Peyer's patch (tissue), 4 donors: ENCODE measurements around the gene TOX3.

ENCODE experiments used
- CTCF ChIP-seq, 6 experiments: fragments of 450-650 bp in 4 of 6; fragments of 200-600 bp in 2 of 6; sonication (generic) in 1 of 6; IDR thresholded peaks; one replicate each; pipeline ENCODE4 v1.5.1; 2017 to 2019; ENCODE audit warnings: antibody characterized with exemption in 6 of 6, mild to moderate bottlenecking in 3 of 6, moderate library complexity in 1 of 6
- POLR2A ChIP-seq, 2 donors: fragments of 450-650 bp; IDR thresholded peaks; one replicate each; pipeline ENCODE4 v1.5.1; 2017; ENCODE audit warnings: antibody characterized with exemption in 2 of 2, mild to moderate bottlenecking in 2 of 2, moderate library complexity in 2 of 2

GRCh38 chr16:52467753-52468152 lies 79.2 kb downstream of the TOX3 start:
- TF ChIP-seq CTCF (IDR thresholded peaks at IDR 0.05) (no peak), POLR2A (IDR thresholded peaks at IDR 0.05) (no peak)
